A549 treated with AZD2906 at 1 μM for 4 hours (cell line): ENCODE data around the gene NLRP5. TPM values are rescaled to one million over a fixed set of nuclear protein-coding genes. Genes with fewer than 3 reads are reported as not detected.

Source experiments
- total RNA-seq: library from RNA; stranded (reverse); fragments of 200-300 nt; extraction: Qiagen RNA extraction; gene quantifications from 5 replicates; pipeline ENCODE4 v1.2.3, GENCODE V29; 2022

NLRP5 gene
- total RNA-seq, result 0.02 to 0.07 TPM (median 0.05 TPM) in 4 of 5 replicates, not detected in the other

GRCh38 chr19:55986487-55986886 lies at the start of gene NLRP5:
Gene NLRP5 (plus strand): TSS chr19:55986775.

GRCh38 chr19:55947532-55947931 lies 39.0 kb upstream of the NLRP5 start, which contains the start of gene NLRP8:
Gene NLRP8 (plus strand): TSS chr19:55947832.

Other genes starting within 250 kb of the NLRP5 start
- gene NLRP9, start 248.4 kb upstream of the NLRP5 start, total RNA-seq, result not detected in 5 replicates
- 0.48 to 1.1 TPM (median 0.80 TPM) in 5 replicates for gene RFPL4A, start 227.7 kb upstream of the NLRP5 start, total RNA-seq
- 0.10 to 0.29 TPM (median 0.14 TPM) in 4 of 5 replicates, not detected in the other for gene RFPL4AL1, start 217.7 kb upstream of the NLRP5 start, total RNA-seq
- gene NLRP11, start 154.8 kb upstream of the NLRP5 start, total RNA-seq, result 0.01 to 0.03 TPM (median 0.03 TPM) in 4 of 5 replicates, not detected in the other
- 0.02 TPM in 1 of 5 replicates, not detected in the others for gene NLRP4, start 150.2 kb upstream of the NLRP5 start, total RNA-seq
- gene NLRP13, start 54.4 kb upstream of the NLRP5 start, total RNA-seq, result not detected in 5 replicates
- not detected in 5 replicates for gene NLRP8, start 38.9 kb upstream of the NLRP5 start, total RNA-seq
- 28.1 to 54.3 TPM (median 46.6 TPM) in 5 replicates for gene ZNF787, start 134.5 kb downstream of the NLRP5 start, total RNA-seq
- 16.8 to 29.7 TPM (median 28.7 TPM) in 5 replicates for gene ZNF444, start 154.5 kb downstream of the NLRP5 start, total RNA-seq
- not detected in 5 replicates for gene GALP, start 189.2 kb downstream of the NLRP5 start, total RNA-seq
- 0.05 to 0.06 TPM in 2 of 5 replicates, not detected in the others for gene ZSCAN5B, start 211.0 kb downstream of the NLRP5 start, total RNA-seq
- gene ZSCAN5C, start 215.5 kb downstream of the NLRP5 start, total RNA-seq, result not detected in 5 replicates